ENCODE results near the gene ARHGAP23.

GRCh38 chr17:38559051-38559879, 131.0 kb downstream of the ARHGAP23 start:
- TF ChIP-seq, protein P1, sequence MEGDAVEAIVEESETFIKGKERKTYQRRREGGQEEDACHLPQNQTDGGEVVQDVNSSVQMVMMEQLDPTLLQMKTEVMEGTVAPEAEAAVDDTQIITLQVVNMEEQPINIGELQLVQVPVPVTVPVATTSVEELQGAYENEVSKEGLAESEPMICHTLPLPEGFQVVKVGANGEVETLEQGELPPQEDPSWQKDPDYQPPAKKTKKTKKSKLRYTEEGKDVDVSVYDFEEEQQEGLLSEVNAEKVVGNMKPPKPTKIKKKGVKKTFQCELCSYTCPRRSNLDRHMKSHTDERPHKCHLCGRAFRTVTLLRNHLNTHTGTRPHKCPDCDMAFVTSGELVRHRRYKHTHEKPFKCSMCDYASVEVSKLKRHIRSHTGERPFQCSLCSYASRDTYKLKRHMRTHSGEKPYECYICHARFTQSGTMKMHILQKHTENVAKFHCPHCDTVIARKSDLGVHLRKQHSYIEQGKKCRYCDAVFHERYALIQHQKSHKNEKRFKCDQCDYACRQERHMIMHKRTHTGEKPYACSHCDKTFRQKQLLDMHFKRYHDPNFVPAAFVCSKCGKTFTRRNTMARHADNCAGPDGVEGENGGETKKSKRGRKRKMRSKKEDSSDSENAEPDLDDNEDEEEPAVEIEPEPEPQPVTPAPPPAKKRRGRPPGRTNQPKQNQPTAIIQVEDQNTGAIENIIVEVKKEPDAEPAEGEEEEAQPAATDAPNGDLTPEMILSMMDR (IDR thresholded peaks at IDR 0.05) = no peak
- no peak for TF ChIP-seq POLR2A (IDR thresholded peaks at IDR 0.05)
- TF ChIP-seq POLR2AphosphoS5 (IDR thresholded peaks at IDR 0.05) = no peak
- TF ChIP-seq EP300 (IDR thresholded peaks at IDR 0.05) = no peak
